ENCODE measurements around the gene VAC14. TPM values are rescaled to one million over a fixed set of nuclear protein-coding genes. Genes with fewer than 3 reads are reported as not detected.
"Not testable (repeated sequence)": the region's sequence is repeated elsewhere in the genome, so short reads cannot be mapped to it uniquely, and the experiment has no call there.

The VAC14 gene
- total RNA-seq, result 10 to 100 TPM; 25.8 to 28.4 TPM
- long read RNA-seq, donor 1, partial matches to known transcripts, result 2 of 13 reads
- long read RNA-seq, donor 1, other reads (novel, unspliced or antisense), result 3 of 13 reads
- long read RNA-seq, donor 2, transcript VAC14-212 (1 exons, 3,609 nt), result major isoform, 6 of 26 reads
- long read RNA-seq, donor 2, partial matches to known transcripts, result 8 of 26 reads
- long read RNA-seq, donor 2, other reads (novel, unspliced or antisense), result 12 of 26 reads

- intact Hi-C loops (cut with DNase I), result no loop called here
These were observed at the start of gene VAC14 for GRCh38 chr16:70800781-70801480. VAC14 (minus strand) TSS chr16:70801158; CDS start chr16:70800900, 258 bp downstream.

GRCh38 chr16:70823498-70824118, 22.6 kb upstream of the VAC14 start:
- DNase-seq (ENCODE audit: low spot score); intact Hi-C loops (cut with DNase I): not testable (repeated sequence)

More at GRCh38 chr16:70800781-70801480, at the start of gene VAC14:
- DNase-seq (ENCODE audit: low spot score), result peak; percentile 97

DNA sequence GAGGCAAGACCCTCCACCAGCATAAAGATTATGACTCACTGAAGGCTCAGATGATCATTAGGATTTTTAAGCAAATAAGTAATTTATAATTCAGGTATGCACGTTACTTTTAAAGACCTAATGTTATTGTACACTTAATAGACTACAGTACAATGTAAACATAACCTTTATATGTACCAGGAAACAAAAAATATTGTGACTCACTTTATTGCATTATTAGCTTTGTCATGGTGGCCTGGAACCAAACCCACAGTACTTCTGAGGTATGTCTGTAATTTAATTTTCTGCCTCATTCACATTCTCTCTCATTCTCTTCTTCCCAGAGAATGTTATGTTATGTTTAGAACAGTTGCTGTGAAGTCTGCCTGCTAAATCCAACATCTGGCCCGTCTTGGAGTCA, 21.8 kb upstream of the VAC14 start:
- intact Hi-C loops (cut with DNase I); DNase-seq (ENCODE audit: low spot score): not testable (repeated sequence)

DNA sequence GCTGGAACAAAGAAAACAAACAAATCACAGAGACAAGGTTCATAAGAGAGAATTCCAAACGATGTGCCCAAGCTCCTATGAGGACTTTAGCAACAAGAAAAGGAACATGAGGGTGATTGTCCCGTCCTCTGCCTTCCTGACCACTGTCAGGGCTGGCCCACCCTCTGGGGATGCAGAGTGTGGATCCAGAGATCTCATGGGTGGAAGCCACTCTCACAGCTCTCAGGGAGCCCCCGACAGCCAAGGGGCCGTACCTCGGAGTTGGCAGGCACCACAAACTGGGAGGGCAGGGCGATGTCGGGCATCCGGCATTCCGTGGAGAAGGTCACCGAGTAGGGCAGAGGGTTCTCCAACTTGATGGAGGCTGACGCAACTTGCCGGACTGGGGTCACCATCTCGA, 17.1 kb upstream of the VAC14 start:
- DNase-seq (ENCODE audit: low spot score); intact Hi-C loops (cut with DNase I): not testable (repeated sequence)

GRCh38 chr16:70809392-70810060, 8.6 kb upstream of the VAC14 start:
- no peak for DNase-seq (ENCODE audit: low spot score)
- intact Hi-C loops (cut with DNase I), result no loop called here

- intact Hi-C loops (cut with DNase I), result no loop called here
- no peak for DNase-seq (ENCODE audit: low spot score)
These were observed 7.4 kb upstream of the VAC14 start for GRCh38 chr16:70808371-70808770.

DNA sequence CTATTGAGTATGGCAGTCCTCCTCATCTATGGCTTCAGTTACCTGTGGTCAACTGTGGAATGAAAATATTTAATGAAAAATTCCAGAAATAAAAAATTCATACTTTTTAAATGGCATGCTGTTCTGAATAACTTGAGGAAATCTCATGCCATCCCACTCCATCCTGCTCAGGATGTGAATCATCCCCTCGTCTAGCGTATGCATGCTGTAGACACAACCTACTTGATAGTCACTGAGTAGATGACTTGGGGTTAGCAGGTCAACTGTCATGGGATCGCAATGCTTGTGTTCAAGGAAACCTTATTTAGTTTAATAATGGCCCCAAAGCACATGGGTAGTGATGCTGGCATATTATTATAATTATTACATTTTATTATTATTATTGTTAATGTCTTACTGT, 4.8 kb upstream of the VAC14 start:
- intact Hi-C loops (cut with DNase I), result no loop called here
- DNase-seq (ENCODE audit: low spot score), result no peak

DNA sequence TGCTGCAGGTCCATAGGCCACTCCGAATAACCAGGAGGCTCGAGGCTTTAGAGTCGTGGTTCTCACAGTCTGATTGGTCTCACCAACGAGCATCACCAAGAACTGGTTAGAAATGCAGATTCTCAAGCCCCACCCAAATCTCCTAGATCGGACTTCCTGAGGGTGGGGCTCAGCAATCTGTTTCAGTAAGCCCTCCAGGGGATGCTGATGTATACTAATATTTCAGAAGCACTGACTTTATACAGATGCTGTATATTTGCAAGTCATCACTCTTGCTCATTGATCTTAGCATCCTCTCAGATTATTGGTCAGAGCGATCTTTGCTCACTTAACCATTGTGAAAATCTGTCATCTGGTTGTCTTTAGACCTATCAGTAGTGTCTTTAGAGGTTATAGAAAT, 4.4 kb upstream of the VAC14 start:
- intact Hi-C loops (cut with DNase I), result no loop called here
- no peak for DNase-seq (ENCODE audit: low spot score)

DNA sequence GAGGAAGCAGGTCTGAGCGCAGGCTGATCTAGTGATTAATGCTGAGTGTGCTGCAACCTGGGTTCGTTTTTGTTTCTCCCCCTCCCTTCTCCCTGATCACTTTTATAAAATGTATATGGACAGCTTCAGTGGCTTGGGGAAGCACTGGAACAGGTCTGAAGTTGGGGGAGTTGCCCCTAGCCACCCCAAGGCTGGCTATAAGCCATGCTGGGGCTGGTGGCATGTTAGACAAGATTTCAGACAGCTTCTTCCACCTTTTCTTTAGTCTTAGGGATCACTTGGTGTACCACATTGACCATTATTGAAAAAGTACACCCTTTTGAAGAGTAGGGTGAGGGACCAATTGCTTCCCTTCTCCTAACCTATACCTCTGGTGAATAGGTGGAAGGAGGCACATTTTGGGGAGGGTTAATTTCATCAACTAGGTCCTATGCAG, 3.8 kb upstream of the VAC14 start:
- intact Hi-C loops (cut with DNase I), result no loop called here

GRCh38 chr16:70804153-70804733, 3.3 kb upstream of the VAC14 start:
- intact Hi-C loops (cut with DNase I), result no loop called here
- DNase-seq (ENCODE audit: low spot score), result no peak

More for the DNA sequence above, 3.8 kb upstream of the VAC14 start:
- no peak for DNase-seq (ENCODE audit: low spot score)

- DNase-seq (ENCODE audit: low spot score), result no peak
- intact Hi-C loops (cut with DNase I), result no loop called here
These were observed 2.4 kb upstream of the VAC14 start for GRCh38 chr16:70803319-70803718.

- intact Hi-C loops (cut with DNase I), result no loop called here
- no peak for DNase-seq (ENCODE audit: low spot score)
These were observed 653 bp upstream of the VAC14 start for GRCh38 chr16:70801611-70802010.

GRCh38 chr16:70800311-70800710, 647 bp downstream of the VAC14 start:
- DNase-seq (ENCODE audit: low spot score), result no peak
- intact Hi-C loops (cut with DNase I), result no loop called here

- intact Hi-C loops (cut with DNase I), result no loop called here
- no peak for DNase-seq (ENCODE audit: low spot score)
These were observed 4.7 kb downstream of the VAC14 start for GRCh38 chr16:70796301-70796700.

DNA sequence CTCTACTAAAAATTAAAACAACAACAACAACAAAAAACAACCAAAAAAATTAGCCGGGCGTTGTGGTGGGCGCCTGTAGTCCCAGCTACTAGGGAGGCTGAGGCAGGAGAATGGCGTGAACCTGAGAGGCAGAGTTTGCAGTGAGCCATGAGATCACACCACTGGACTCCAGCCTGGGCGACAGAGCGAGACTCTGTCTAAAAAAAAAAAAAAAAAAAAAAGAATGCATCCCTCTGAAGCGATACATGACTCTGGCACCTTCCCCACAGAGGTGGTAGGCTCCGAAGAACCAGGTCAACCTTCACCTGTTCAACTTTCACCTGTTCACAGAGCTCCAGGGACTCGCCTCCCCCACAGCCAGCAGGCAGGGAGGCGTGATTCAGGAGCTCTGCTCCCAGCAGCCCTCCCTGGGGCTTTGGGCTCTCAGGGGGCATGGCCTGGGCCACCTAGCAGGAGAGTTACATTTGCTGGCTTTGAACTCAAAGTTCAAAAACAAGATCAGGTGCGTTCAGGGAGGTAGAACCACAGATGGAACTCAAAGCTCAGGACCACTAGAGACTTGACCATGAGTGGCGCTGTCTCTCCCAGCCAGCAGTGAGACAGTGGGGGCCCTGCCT, 5.6 kb downstream of the VAC14 start:
- no peak for DNase-seq (ENCODE audit: low spot score)
- intact Hi-C loops (cut with DNase I), result no loop called here

DNA sequence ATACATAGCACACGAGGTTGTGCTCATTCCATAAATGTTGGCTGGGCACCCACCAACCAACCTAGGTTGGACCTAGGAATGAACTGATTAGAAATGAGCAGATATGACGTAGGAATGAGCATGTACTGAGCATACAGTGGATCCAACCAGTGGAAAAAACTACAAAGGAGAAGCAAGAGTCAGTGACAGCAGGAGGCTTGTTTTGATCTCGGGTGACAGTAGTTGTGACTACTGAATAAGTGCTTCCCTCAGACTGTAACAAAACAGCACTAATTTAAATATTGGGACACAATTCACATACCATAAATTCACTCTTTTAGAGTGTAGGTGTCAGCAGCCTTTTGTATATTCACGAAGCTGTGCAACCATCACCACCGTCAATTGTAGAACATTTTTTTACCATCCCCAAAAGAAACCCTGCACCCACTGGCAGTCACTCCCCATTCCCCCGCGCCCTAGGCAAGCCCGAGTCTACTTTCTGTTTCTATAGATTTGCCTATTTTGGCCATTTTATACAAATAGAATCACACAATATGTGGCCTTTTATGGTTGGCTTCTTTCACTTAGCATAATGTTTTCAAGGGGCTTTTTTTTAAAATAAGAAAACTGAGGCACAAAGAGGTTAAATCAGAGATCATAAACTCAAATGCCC, 7.0 kb downstream of the VAC14 start:
- no peak for DNase-seq (ENCODE audit: low spot score)
- intact Hi-C loops (cut with DNase I), result no loop called here

GRCh38 chr16:70790815-70791214, 10.1 kb downstream of the VAC14 start:
- intact Hi-C loops (cut with DNase I), result no loop called here
- DNase-seq (ENCODE audit: low spot score), result no peak

DNA sequence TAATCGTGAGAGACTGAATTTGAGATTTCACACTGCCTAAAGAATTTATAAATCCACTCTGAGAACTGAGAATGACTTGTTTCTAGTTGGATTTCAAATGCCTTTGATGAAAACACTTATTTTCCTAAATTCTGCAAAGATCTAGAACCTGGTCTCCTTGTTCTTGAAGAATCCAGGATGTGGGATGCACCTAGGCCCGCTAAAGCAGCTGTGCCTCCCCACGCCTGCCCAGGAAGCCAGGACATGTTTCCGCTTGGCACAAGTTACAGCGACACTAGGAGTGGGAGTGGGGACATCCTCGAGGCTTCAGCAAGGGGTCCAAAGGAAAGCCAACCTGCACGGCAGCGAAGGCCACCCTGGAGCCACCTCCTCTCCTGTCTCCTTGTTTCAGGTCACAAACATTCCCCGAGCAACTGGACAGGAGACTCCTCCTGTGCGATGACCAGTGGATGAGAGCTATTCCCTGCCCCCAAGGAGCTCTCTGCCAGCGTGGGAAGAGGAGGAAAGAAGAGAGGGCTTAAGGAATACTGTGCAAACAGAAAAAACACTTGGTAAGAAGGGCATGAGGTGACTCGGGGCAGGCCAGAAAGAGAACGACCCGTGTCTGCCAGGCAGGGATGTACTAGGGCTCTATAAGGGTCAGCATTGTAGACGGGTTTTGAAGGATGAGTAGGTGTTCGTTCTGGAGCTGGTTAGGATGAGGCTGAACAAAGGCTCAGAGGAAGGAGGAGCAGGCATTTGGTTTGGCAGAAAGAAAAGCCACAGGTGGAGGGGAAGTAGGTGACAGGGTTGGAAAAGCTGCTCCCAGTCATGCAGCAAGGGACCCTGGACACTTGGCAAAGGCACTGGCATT, 11.1 kb downstream of the VAC14 start:
- intact Hi-C loops (cut with DNase I), result no loop called here

More for the DNA sequence above, 11.1 kb downstream of the VAC14 start:
- no peak for DNase-seq (ENCODE audit: low spot score)

All from posterior vena cava (tissue), 2 donors.